Sigmoid colon (tissue), 3 donors: ENCODE results near the gene SYNDIG1.

Experiments used
- CTCF ChIP-seq, 4 experiments: fragments of 450-650 bp in 3 of 4; fragments of 200-600 bp in 1 of 4; IDR thresholded peaks; one replicate each; pipeline ENCODE4 v1.5.1; 2016 to 2019; ENCODE audit warnings: antibody characterized with exemption in 4 of 4, mild to moderate bottlenecking in 3 of 4, moderate library complexity in 2 of 4
- POLR2A ChIP-seq, 2 donors: fragments of 450-650 bp; IDR thresholded peaks; one replicate each; pipeline ENCODE4 v1.6.1; 2016; ENCODE audit warnings: antibody characterized with exemption in 2 of 2, mild to moderate bottlenecking in 2 of 2, moderate library complexity in 2 of 2

GRCh38 chr20:24705486-24705885 is 236.1 kb downstream of the SYNDIG1 start:
- TF ChIP-seq CTCF (IDR thresholded peaks at IDR 0.05) (no peak), POLR2A (IDR thresholded peaks at IDR 0.05) (no peak)
